DMS 273 (cell line): ENCODE measurements around the gene LAYN.

Experiments
- DNase-seq: peaks from one replicate; lab custom pipeline; 2025; ENCODE audit not compliant: unreplicated experiment; lab: John Stamatoyannopoulos, UW

Gene LAYN

GRCh38 chr11:111531136-111531535 is 9.4 kb upstream of the LAYN start:
- DNase-seq = no peak

- no peak for DNase-seq
These were observed 8.7 kb upstream of the LAYN start for GRCh38 chr11:111531687-111532364.

GRCh38 chr11:111532365-111532709 is 8.2 kb upstream of the LAYN start:
- no peak for DNase-seq

- DNase-seq = no peak
These were observed 5.2 kb upstream of the LAYN start for GRCh38 chr11:111535281-111535680.

- DNase-seq = no peak
These were observed 3.1 kb upstream of the LAYN start for GRCh38 chr11:111537336-111537860.

GRCh38 chr11:111538407-111539114 is 2.0 kb upstream of the LAYN start:
- no peak for DNase-seq

- peak; percentile 89 for DNase-seq
These were observed 950 bp upstream of the LAYN start for GRCh38 chr11:111539426-111540113.

- no peak for DNase-seq
These were observed 375 bp downstream of the LAYN start for GRCh38 chr11:111540937-111541253.

GRCh38 chr11:111541254-111542061 is 938 bp downstream of the LAYN start:
- peak; percentile 17 for DNase-seq

GRCh38 chr11:111542606-111543275 is 2.2 kb downstream of the LAYN start:
- DNase-seq = peak; percentile 3

- no peak for DNase-seq
These were observed 8.0 kb downstream of the LAYN start for GRCh38 chr11:111548525-111548924.

GRCh38 chr11:111549196-111549868 is 8.8 kb downstream of the LAYN start:
- DNase-seq = no peak

GRCh38 chr11:111549869-111550203 is 9.3 kb downstream of the LAYN start:
- DNase-seq = no peak

GRCh38 chr11:111550258-111550657 is 9.7 kb downstream of the LAYN start:
- DNase-seq = no peak

GRCh38 chr11:111554532-111554931 is 14.0 kb downstream of the LAYN start:
- DNase-seq = no peak

- DNase-seq = no peak
These were observed 14.7 kb downstream of the LAYN start for GRCh38 chr11:111555255-111555654.

- no peak for DNase-seq
These were observed 17.0 kb downstream of the LAYN start for GRCh38 chr11:111557425-111558111.

GRCh38 chr11:111559800-111560464 is 19.4 kb downstream of the LAYN start:
- no peak for DNase-seq

GRCh38 chr11:111560800-111561199 is 20.3 kb downstream of the LAYN start:
- DNase-seq = no peak
